ENCODE data around the gene SLC7A6OS.

Gene SLC7A6OS

GRCh38 chr16:68300734-68301459 lies 9.8 kb downstream of the SLC7A6OS start:
- in situ Hi-C loops (cut with MboI; ENCODE audit: low pct_unique_long_range_greater_than_20kb, low sequenced_read_pairs, unreplicated experiment): no loop called here
- no peak for TF ChIP-seq CTCF (IDR thresholded peaks at IDR 0.05; ENCODE audit: extremely low read depth, insufficient read depth, missing control alignments)
- DNase-seq (ENCODE audit: low spot score): no peak

DNA sequence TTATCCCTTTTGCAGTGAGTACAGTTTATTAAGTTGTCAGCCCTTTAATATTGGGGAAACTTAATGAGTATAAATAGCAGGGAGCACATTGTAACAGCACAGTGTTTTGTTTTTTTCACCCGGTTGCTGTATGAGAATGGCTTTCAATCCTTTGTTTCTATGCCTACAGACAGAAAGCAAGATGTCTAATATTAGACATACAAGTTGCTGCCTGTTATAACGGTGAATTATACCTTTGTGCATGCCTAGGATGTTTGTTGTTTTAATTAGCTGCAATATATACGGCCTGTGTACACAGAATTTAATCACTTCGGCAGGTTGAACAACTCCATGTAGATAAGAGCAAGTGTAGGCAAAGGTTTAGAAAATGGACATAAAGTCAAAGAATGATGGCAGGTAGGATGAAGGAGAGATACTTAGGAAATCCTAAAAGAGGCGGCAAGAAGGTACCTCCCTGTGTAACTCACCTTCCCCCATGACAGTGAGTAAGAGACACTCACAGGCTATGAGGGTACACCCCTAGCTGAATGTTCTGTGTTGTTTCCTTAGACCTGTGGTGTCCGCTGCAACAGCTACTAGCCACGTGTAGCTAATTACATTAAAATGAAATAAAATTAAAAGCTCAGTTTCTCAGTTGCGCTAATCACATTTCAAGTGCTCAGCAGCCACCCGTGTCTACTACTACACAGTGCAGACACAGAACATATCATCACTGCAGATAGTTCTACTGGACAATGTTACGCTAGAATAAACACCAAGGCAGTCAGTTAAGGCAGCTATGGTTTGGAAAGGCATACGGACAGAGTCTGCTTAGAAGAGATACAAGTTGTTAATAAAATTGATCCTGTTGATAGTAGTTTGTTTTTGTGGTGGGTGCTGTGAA lies 10.9 kb downstream of the SLC7A6OS start:
- DNase-seq (ENCODE audit: low spot score): no peak
- in situ Hi-C loops (cut with MboI; ENCODE audit: low pct_unique_long_range_greater_than_20kb, low sequenced_read_pairs, unreplicated experiment): no loop called here
- TF ChIP-seq CTCF (IDR thresholded peaks at IDR 0.05; ENCODE audit: extremely low read depth, insufficient read depth, missing control alignments): no peak

DNA sequence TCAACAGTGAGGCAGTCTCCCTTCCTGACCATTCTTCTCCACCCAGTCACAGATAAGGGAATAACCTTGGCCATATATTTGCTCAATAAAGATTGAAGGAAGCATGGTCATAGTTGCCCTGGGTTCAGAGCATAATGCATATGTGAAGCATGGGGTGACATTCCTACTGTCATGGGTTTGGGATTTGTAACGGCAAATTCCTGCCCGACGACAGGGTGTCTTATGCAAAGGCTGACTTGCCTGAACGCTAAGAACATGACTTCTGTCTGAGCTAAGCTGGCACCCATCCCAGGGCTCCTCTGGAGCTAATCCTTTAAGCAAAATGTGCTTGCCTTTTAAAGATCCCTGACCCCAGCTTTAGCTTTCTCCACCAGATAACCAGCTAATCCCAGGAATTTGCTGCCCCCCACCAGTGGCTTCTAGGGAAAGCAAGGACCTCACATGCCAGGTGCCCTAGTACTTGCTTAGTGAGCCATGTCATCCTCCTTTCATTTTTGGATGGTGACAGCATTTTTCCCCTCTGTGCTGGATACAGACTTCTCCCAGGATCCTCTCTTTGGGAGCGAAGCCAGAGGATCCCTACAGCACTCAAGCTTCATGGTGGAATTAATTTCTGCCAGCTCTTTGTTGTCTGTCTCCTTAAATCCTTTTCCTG lies 11.7 kb downstream of the SLC7A6OS start:
- no peak for DNase-seq (ENCODE audit: low spot score)
- in situ Hi-C loops (cut with MboI; ENCODE audit: low pct_unique_long_range_greater_than_20kb, low sequenced_read_pairs, unreplicated experiment): no loop called here
- TF ChIP-seq CTCF (IDR thresholded peaks at IDR 0.05; ENCODE audit: extremely low read depth, insufficient read depth, missing control alignments): no peak

GRCh38 chr16:68298312-68298711 lies 12.4 kb downstream of the SLC7A6OS start:
- TF ChIP-seq CTCF (IDR thresholded peaks at IDR 0.05; ENCODE audit: extremely low read depth, insufficient read depth, missing control alignments): no peak
- in situ Hi-C loops (cut with MboI; ENCODE audit: low pct_unique_long_range_greater_than_20kb, low sequenced_read_pairs, unreplicated experiment): no loop called here
- no peak for DNase-seq (ENCODE audit: low spot score)

- no peak for DNase-seq (ENCODE audit: low spot score)
- in situ Hi-C loops (cut with MboI; ENCODE audit: low pct_unique_long_range_greater_than_20kb, low sequenced_read_pairs, unreplicated experiment): no loop called here
- no peak for TF ChIP-seq CTCF (IDR thresholded peaks at IDR 0.05; ENCODE audit: extremely low read depth, insufficient read depth, missing control alignments)
These were observed 12.8 kb downstream of the SLC7A6OS start for GRCh38 chr16:68297908-68298307.

DNA sequence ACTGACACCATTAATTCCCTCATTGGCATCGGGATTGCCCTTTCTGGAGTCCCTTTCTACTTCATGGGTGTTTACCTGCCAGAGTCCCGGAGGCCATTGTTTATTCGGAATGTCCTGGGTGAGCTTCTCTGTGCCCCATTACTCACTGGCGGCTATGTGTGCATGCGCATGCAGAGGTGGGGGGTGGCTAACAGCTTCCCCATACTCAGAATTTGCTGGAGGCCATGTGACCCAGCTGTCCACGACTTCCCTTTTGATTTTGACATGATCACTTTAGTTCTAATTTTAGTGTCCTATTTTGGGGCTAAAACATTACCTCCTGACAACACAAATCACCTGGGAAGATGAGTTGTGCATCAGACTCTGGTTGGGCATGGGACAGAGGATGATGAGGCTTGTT lies 14.1 kb downstream of the SLC7A6OS start:
- DNase-seq (ENCODE audit: low spot score): no peak
- TF ChIP-seq CTCF (IDR thresholded peaks at IDR 0.05; ENCODE audit: extremely low read depth, insufficient read depth, missing control alignments): no peak
- in situ Hi-C loops (cut with MboI; ENCODE audit: low pct_unique_long_range_greater_than_20kb, low sequenced_read_pairs, unreplicated experiment): no loop called here
